GM18507 (cell line): Measurements from ENCODE around the gene FHOD3.
"Not testable (repeated sequence)": the region's sequence is repeated elsewhere in the genome, so short reads cannot be mapped to it uniquely, and the experiment has no call there.

Experiments
- DNase-seq: peaks from one replicate; pipeline ENCODE4 v3.0.0; 2011; ENCODE audit warnings: low read depth; ENCODE audit not compliant: insufficient read length; ENCODE audit errors: extremely low spot score
- FAIRE-seq: peaks from 2 replicates; lab custom pipeline; 2011; peaks lifted over from hg19 to GRCh38; lab: Jason Lieb, UNC

The FHOD3 gene

GRCh38 chr18:36459203-36459602 is 161.7 kb downstream of the FHOD3 start:
- FAIRE-seq: no peak
- DNase-seq: no peak

- FAIRE-seq: no peak
- DNase-seq: no peak
These were observed 162.3 kb downstream of the FHOD3 start for GRCh38 chr18:36459786-36460185.

GRCh38 chr18:36460324-36460850 is 162.9 kb downstream of the FHOD3 start:
- no peak for DNase-seq
- no peak for FAIRE-seq

- FAIRE-seq: no peak
These were observed 163.3 kb downstream of the FHOD3 start for GRCh38 chr18:36460854-36461253.

DNA sequence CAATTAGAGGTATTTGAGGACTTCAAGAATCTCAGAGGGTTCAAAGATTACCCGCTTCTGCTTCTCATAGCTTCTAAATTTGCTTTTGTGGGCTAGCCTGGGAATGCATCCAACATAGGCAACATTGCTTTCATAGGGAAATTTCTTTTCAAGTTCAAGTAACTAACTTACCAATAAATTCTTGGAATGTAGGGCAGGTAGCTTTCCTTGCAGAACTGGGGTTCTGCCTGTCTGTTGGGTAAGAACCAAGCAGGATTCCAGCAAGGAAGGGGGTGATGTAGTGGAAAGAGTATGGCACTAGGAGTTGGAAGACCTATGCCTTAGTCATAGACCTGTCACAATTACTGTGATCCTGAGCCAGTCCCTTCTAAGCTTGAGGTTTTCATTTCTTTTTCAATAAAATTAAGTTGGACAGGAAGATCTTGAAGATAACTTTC is 164.1 kb downstream of the FHOD3 start:
- no peak for DNase-seq

More at GRCh38 chr18:36460854-36461253, 163.3 kb downstream of the FHOD3 start:
- no peak for DNase-seq

GRCh38 chr18:36463516-36463915 is 166.0 kb downstream of the FHOD3 start:
- DNase-seq, FAIRE-seq: not testable (repeated sequence)

More for the DNA sequence above, 164.1 kb downstream of the FHOD3 start:
- no peak for FAIRE-seq

DNA sequence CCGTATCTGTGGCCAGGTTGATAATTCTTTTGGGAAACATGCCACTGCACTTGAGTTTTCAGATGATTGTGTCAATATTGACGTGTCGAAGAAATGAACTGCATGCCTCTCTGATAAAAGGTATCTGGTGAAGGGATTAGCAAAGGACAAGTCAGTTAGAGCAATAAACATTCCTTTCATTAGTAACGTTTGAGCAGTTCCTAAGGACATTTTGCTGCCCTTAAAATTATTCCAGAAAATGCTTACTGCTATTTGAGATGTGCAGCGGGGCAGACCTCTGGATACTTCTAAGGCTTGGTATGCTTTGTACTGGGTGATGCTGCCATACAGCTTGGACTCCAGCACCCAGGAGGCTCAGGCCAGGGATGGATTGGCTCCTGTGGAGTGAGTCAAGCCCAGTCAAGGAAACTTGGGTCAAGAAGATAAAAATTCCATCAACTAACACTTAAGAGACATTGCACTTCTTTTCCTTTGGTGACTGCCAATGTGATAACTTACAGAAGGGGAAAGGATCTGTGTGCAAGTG is 166.7 kb downstream of the FHOD3 start:
- DNase-seq (no peak), FAIRE-seq (no peak)

GRCh38 chr18:36465276-36465675 is 167.8 kb downstream of the FHOD3 start:
- DNase-seq: no peak
- FAIRE-seq: no peak

- FAIRE-seq: no peak
- DNase-seq: no peak
These were observed 168.5 kb downstream of the FHOD3 start for GRCh38 chr18:36465970-36466369.

DNA sequence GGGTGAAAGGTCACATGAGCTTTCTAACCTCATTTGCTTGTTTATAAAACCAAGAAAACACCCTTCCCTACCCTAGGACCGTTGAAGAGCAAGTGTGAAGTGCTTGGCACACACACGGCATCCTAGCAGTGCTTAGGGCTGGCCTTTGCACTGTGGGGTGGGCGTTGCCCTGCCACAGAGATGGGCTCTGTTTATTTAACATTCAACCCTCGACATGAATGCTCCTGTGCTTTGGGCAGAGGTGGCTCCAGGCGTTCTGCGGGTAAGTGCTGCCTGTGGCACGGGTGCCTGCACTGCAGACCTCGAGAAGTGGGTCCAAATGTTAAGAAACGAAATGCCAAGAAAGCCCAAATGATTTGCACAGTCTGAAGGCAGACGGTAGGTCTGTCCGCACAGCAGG is 170.1 kb downstream of the FHOD3 start:
- FAIRE-seq: no peak
- no peak for DNase-seq

DNA sequence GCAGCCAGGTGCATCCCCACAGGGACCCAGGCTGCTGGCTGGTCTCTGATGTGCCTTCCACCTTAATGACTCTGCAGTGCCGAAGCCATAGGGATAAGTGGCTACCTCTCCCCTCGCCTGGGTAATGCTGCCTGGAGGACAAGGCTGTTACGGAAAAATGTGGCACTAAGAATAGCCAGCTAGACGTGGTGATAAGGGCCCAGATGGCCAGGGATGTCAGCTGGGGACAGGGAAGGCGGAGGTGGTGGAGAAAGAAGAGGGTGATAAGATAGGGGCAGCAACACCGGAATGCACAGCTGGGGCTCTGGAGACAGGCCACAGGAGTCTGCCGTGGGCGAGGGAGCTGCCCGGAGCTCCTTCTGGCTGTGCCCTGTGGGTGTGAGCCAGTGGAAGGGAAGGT is 170.6 kb downstream of the FHOD3 start:
- no peak for DNase-seq
- FAIRE-seq: no peak

GRCh38 chr18:36469461-36469860 is 171.9 kb downstream of the FHOD3 start:
- FAIRE-seq: no peak

GRCh38 chr18:36470896-36471295 is 173.4 kb downstream of the FHOD3 start:
- DNase-seq (no peak), FAIRE-seq (no peak)

More at GRCh38 chr18:36469461-36469860, 171.9 kb downstream of the FHOD3 start:
- no peak for DNase-seq

DNA sequence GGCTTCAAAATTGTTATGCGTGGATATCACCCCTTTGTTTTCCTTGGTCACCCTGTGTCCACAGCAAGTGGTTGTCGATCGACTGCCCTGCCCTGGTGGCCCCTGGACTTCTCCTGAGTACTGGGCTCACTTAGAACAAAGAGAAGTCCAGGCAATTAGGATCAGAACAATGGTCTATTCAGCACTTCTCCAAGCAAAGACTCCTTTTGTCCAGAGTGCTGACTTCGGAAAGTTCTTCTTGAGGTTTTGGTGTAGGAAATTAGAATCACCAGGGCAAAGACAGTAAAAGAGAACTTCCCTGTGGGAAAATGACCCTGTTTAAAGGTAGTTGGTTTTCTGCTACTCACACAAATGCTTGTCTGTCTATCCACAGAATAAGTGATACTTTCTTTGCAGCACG is 173.9 kb downstream of the FHOD3 start:
- no peak for FAIRE-seq
- DNase-seq: no peak

- no peak for FAIRE-seq
- no peak for DNase-seq
These were observed 178.9 kb downstream of the FHOD3 start for GRCh38 chr18:36476433-36476832.

GRCh38 chr18:36477776-36478175 is 180.3 kb downstream of the FHOD3 start:
- FAIRE-seq (no peak), DNase-seq (no peak)

- DNase-seq (no peak), FAIRE-seq (no peak)
These were observed 183.7 kb downstream of the FHOD3 start for GRCh38 chr18:36481201-36481657.

DNA sequence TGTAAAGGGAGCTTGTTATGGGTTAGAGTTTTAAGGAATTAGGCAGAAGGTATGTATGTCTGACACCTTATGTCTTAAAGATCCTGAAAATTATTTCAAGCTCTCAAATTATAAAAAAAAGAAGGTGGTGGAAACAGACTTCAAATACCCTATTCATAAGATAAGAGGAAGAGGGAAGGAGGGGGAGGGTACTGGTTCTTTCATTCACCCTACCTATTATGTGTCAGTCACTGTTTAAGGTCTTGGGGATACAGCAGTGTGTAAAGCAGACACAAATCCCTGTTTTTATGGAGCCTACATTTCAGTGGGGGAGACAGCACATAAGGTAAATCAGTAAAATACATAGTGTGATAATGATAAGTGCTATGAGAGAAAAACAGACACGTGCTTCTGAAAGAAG is 184.4 kb downstream of the FHOD3 start:
- no peak for FAIRE-seq
- DNase-seq: no peak

DNA sequence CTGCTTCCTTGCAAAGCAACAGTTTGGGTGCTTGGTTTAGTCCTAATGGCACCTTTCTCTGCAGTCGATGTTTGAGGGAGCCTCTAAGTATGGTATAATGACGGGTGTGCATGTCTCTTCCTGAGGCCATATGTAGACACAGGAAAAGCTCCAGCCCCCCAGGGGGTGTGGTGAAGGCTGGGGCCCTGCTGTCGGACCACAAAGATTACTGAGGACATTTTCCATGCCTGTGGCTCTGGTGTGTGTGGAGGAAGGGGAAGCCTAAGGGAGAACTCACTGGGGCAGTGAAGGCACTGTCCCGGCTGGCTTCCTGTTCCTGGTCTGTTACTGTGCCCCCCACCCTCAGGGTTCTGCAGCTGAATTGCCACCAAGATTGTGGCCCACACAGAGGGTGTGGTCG is 187.1 kb downstream of the FHOD3 start:
- no peak for FAIRE-seq

DNA sequence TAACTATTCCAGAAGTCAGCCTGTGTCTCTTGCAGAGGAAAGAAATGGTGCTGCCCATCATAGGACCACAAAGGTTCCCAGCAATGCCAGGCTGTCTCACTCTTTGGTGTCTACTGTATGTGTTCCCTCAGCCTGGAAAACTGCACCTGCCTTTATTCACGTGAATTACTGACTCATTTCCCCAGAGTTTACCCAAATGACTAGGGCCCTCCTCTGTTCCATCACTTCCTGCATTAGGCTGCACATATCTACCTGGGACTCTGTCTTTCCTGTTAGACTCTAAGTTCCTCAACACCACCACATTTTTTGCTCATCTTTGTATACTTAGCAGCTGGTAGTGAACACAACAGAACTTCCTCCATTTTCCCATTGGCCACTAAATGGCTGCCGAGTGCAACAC is 188.3 kb downstream of the FHOD3 start:
- DNase-seq (no peak), FAIRE-seq (peak; percentile 9)

More for the DNA sequence above, 187.1 kb downstream of the FHOD3 start:
- DNase-seq: no peak

- FAIRE-seq (no peak), DNase-seq (no peak)
These were observed 190.6 kb downstream of the FHOD3 start for GRCh38 chr18:36488131-36488530.

GRCh38 chr18:36490897-36491296 is 193.4 kb downstream of the FHOD3 start:
- FAIRE-seq (no peak), DNase-seq (no peak)
